GM21423 (cell line): ENCODE measurements around the gene PLCH1.

ENCODE experiments used
- ATAC-seq: cut with Tn5 transposase; IDR thresholded peaks from one replicate; pipeline ENCODE4 v1.9.1; 2021; ENCODE audit warnings: mild to moderate bottlenecking, moderate library complexity; ENCODE audit not compliant: unreplicated experiment

The PLCH1 gene

GRCh38 chr3:155701882-155702465 is 42.9 kb downstream of the PLCH1 start:
- ATAC-seq: peak; percentile 50

GRCh38 chr3:155697542-155697941 is 47.3 kb downstream of the PLCH1 start:
- ATAC-seq: no peak

- ATAC-seq: no peak
Observed at GRCh38 chr3:155690921-155691320, 54.0 kb downstream of the PLCH1 start.

- ATAC-seq: no peak
Observed at GRCh38 chr3:155688481-155688880, 56.4 kb downstream of the PLCH1 start.

- no peak for ATAC-seq
Observed at GRCh38 chr3:155683344-155683720, 61.5 kb downstream of the PLCH1 start.

- ATAC-seq: no peak
Observed at GRCh38 chr3:155682426-155683343, 62.2 kb downstream of the PLCH1 start.

- ATAC-seq: no peak
Observed at GRCh38 chr3:155676252-155676981, 68.5 kb downstream of the PLCH1 start.

GRCh38 chr3:155675094-155675493 is 69.8 kb downstream of the PLCH1 start:
- ATAC-seq: no peak

GRCh38 chr3:155673421-155673820 is 71.5 kb downstream of the PLCH1 start:
- ATAC-seq: no peak

- no peak for ATAC-seq
Observed at GRCh38 chr3:155670335-155670734, 74.5 kb downstream of the PLCH1 start.

GRCh38 chr3:155667988-155668387 is 76.9 kb downstream of the PLCH1 start:
- no peak for ATAC-seq

- no peak for ATAC-seq
Observed at GRCh38 chr3:155664925-155665695, 79.8 kb downstream of the PLCH1 start.

GRCh38 chr3:155663467-155664212 is 81.2 kb downstream of the PLCH1 start:
- ATAC-seq: no peak

GRCh38 chr3:155661760-155662159 is 83.1 kb downstream of the PLCH1 start:
- no peak for ATAC-seq

- ATAC-seq: no peak
Observed at GRCh38 chr3:155661042-155661441, 83.8 kb downstream of the PLCH1 start.

GRCh38 chr3:155658671-155659261 is 86.1 kb downstream of the PLCH1 start:
- ATAC-seq: no peak

GRCh38 chr3:155658006-155658405 is 86.9 kb downstream of the PLCH1 start:
- no peak for ATAC-seq

- no peak for ATAC-seq
Observed at GRCh38 chr3:155657161-155657560, 87.7 kb downstream of the PLCH1 start.

GRCh38 chr3:155656466-155656865 is 88.4 kb downstream of the PLCH1 start:
- no peak for ATAC-seq
